GM21717 (cell line): ENCODE measurements around the gene SPOCK2.

Experiments used
- ATAC-seq: cut with Tn5 transposase; IDR thresholded peaks from one replicate; pipeline ENCODE4 v1.9.1; 2021; ENCODE audit warnings: mild to moderate bottlenecking, moderate library complexity; ENCODE audit not compliant: unreplicated experiment

The SPOCK2 gene

DNA sequence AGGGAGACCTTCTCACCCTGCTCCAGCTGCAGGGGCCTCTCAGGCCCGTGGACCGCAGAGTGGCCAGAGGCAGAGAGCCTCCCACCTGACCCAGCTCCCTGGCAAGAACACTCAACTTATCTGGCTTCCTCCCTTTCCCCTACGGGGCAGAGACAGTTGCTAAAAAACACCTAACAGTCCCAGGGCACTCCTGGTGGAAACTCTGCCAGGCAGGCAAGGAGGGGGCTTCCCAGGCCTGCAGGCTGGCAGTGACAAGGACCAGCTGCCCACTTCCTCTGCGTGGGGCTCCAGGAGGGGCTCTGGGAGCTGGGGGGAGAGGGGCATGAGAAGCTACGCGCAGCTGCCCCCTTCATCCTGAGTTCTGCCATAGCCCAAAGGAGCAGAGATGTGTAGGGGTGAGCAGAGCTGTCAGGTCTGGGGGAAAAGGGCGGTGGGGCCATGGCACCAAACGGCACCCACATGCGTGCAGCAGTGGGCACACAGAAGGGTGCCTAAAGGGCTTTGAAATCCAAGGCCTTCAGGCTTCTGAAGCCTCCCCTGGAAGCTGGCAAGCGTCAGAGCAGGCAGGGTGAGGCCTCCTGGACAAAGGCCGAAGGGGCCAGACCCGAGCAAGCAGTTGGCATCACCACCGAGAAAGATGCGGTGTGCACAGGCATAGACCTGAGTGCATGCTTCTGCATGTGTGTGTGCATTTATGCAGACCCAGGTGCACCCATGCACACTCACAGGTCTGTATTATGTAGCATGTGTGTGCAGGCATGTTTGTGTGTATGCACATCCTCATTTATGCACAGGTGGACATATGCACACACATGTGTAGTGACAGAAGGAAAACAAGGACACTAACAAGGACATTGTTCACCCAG lies 14.4 kb downstream of the SPOCK2 start:
- ATAC-seq, result no peak

GRCh38 chr10:72072639-72073038 lies 15.7 kb downstream of the SPOCK2 start:
- ATAC-seq, result no peak

- no peak for ATAC-seq
Measured at GRCh38 chr10:72072046-72072445, 16.3 kb downstream of the SPOCK2 start.

- no peak for ATAC-seq
Measured at GRCh38 chr10:72069751-72070526, 18.4 kb downstream of the SPOCK2 start.

- no peak for ATAC-seq
Measured at GRCh38 chr10:72068901-72069446, 19.4 kb downstream of the SPOCK2 start.

- ATAC-seq, result no peak
Measured at GRCh38 chr10:72068126-72068765, 20.1 kb downstream of the SPOCK2 start.

DNA sequence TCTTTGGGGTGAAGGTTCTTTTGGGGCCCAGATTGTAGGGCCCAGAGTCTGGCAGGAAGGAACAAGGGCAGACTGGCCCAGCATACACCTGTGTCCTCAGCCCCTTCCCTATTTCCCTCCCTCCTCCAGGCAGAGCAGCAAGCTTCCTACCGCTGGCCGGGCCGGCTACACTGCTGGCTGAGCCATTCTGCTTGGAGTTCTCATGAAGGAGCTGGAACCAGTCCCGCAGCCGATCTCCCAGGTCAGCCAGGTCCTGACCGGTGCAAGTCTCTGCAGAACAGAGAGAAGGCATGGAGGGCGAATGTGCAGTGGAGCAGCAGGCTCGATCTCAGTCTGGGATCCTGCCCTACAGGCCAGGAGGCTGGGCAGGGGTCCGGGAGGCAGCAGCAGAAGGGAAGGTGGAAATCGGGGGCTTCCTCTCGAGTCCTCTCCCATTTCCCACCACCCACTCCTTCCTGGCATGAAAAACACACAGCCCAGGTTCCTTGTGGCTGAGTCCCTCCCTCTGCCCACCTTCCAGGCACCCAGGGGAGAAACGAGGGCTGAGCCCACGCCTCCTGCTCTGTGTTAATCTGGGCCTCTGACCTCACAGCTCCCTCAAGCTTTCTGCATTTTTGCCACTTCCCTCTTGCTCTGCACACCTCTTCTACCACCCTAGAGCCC lies 20.8 kb downstream of the SPOCK2 start:
- ATAC-seq, result no peak

GRCh38 chr10:72066318-72067284 lies 21.8 kb downstream of the SPOCK2 start:
- ATAC-seq, result no peak

- no peak for ATAC-seq
Measured at GRCh38 chr10:72065439-72066025, 22.8 kb downstream of the SPOCK2 start.

DNA sequence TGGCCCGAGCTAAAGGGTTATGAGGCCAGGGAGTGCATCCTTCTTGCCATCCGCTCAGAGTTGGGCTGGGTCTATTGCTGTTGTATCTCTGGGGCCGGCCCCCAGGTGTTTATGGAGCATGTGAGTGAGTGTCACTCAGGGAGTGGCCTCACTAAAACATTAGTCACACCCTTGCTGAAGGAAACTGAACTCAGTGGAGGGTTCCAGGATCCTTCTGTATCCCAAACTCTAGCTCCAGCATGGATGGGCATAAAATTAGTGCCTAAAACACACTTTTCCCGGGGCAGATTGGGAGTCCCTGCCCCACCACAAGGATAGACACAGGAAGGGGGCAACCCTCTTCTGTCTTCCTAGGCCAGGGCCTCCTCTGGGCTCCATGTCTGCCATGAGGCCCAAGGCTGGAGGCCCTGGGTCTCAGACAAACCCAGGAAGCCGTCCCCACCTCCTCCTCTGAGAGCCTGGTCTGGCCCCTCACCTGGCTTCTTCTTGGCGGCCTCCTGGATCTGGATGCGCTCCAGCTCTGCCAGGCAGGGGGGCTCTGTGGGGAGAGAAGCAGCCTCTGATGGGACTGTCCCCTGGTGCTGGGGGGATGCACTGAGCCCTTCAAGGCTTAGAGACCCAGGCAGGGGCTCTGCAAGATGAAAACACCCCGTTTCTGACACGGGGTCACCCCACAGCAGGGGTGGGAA lies 24.5 kb downstream of the SPOCK2 start:
- ATAC-seq, result no peak

- ATAC-seq, result no peak
Measured at GRCh38 chr10:72062832-72063702, 25.3 kb downstream of the SPOCK2 start.

DNA sequence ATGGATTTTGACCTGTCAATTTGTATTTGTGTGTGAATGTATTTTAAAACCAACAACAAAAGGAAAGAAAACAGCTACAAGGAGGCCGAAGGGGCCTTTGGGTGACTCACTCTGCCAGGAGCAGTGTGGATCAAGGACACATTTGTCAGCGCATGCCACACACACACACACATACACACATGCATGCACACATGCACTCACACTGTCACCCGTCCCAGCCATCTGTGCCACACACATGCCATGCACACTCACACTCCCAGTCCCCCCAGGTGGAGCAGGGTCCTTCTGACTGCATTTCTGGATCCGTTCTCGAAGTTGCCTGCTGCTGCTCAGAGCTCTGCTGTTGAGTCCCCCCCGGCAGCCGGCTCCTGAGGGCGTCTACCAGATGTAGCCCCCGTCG lies 26.0 kb downstream of the SPOCK2 start:
- no peak for ATAC-seq

- ATAC-seq, result no peak
Measured at GRCh38 chr10:72061930-72062329, 26.4 kb downstream of the SPOCK2 start.

- no peak for ATAC-seq
Measured at GRCh38 chr10:72061491-72061890, 26.9 kb downstream of the SPOCK2 start.

GRCh38 chr10:72059843-72060822 lies 28.2 kb downstream of the SPOCK2 start:
- ATAC-seq, result no peak

DNA sequence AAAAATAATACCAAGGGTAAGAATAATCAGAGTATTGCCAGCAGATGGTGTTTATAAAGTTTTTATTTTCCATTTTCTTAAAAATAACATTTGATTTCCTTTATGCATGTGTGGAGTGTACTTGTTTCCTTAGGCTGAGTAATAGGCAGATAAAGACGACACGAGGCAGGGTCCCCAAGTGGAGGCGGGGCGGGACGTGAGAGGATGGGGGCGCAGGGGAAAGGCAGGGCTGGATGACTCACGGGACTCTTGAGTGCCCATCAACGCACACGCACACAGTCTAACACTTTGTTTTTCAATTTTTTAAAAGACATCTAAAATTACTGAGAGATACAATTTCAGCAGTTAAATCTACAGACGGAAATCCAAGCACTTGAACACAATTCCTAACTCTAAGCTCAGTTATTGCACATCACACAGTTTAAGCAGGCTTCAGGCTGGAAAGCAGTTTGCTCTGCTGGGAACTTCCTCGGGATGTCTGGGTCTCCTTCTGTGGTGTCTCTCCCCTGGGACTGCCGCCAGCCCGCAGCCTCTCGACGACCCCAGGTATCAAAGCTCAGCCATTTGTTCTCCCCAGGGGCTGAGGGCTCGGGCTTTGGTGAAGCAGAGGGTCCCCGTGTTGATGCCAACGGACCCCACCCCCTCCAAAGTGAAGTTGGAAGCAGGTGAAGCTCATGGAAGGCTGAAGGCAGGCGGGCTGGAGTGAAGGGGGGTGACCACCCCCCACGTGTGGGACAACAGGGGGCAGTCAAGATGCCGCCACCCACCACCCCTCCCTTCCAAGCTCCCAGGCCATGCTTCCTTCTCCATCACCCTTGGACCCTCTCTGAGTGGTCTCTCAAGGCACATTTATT lies 29.1 kb downstream of the SPOCK2 start:
- ATAC-seq, result no peak
